PC-3 (cell line): ENCODE results near the gene CRIP2. TPM values are rescaled to one million over a fixed set of nuclear protein-coding genes. Genes with fewer than 3 reads are reported as not detected.

ENCODE experiments used
- ATAC-seq: fragments of 200-7000 bp; cut with Tn5 transposase; 2 replicates; pipeline ENCODE4 v1.9.1; 2020; ENCODE audit warnings: mild to moderate bottlenecking, moderate library complexity
- BruUV-seq: library from RNA; stranded (reverse); fragments of 400-500 nt; replicated peaks from 2 replicates; lab custom pipeline; 2021; lab: Mats Ljungman, UMichigan
- CTCF ChIA-PET: fragments of 300-600 bp; sonication (Branson Sonifier 250); formaldehyde crosslinking; loops from one replicate; lab custom pipeline; 2022; ENCODE audit warnings: antibody characterized with exemption; lab: Charles Lee
- POLR2A ChIA-PET: fragments of 300-600 bp; sonication (Branson Sonifier 250); formaldehyde crosslinking; loops from one replicate; lab custom pipeline; 2022; ENCODE audit warnings: antibody characterized with exemption; ENCODE audit not compliant: unreplicated experiment; lab: Charles Lee
- DNase-seq: peaks from one replicate; pipeline ENCODE4 v3.0.0-alpha.2; 2015
- H2AFZ ChIP-seq: fragments of 300-600 bp; sonication (generic); 2 replicates; pipeline ENCODE4 v1.6.0; 2016; ENCODE audit warnings: antibody characterized with exemption, low read length
- H3F3A ChIP-seq: fragments of 300-600 bp; sonication (generic); one replicate; pipeline ENCODE4 v1.6.0; 2017; ENCODE audit warnings: antibody characterized with exemption, low read length, control low read depth, mild to moderate bottlenecking; ENCODE audit not compliant: unreplicated experiment
- H3K27ac ChIP-seq: fragments of 300-600 bp; sonication (generic); 2 replicates; pipeline ENCODE4 v1.5.1; 2016; ENCODE audit warnings: mild to moderate bottlenecking, low read length
- H3K27me3 ChIP-seq: fragments of 300-600 bp; sonication (generic); 2 replicates; pipeline ENCODE4 v1.6.1; 2016; ENCODE audit warnings: low read length, mixed read lengths
- H3K36me3 ChIP-seq: fragments of 300-600 bp; sonication (generic); 2 replicates; pipeline ENCODE4 v1.6.1; 2016; ENCODE audit warnings: low read depth, mixed run types, low read length, mixed read lengths
- H3K4me1 ChIP-seq: fragments of 300-600 bp; sonication (generic); 2 replicates; pipeline ENCODE4 v1.5.1; 2016; ENCODE audit warnings: low read length; ENCODE audit not compliant: insufficient read depth
- H3K4me2 ChIP-seq: fragments of 300-600 bp; sonication (generic); 2 replicates; pipeline ENCODE4 v1.6.0; 2016; ENCODE audit warnings: low read length
- H3K4me3 ChIP-seq: fragments of 300-600 bp; sonication (generic); 2 replicates; pipeline ENCODE4 v1.5.1; 2016; ENCODE audit warnings: mild to moderate bottlenecking, low read length, mixed read lengths
- H3K79me2 ChIP-seq: fragments of 300-600 bp; sonication (generic); 2 replicates; pipeline ENCODE4 v1.6.1; 2017; ENCODE audit warnings: low read length, mixed read lengths
- H3K9ac ChIP-seq: fragments of 300-600 bp; sonication (generic); 2 replicates; pipeline ENCODE4 v1.6.0; 2016; ENCODE audit warnings: mild to moderate bottlenecking, low read length
- H3K9me2 ChIP-seq: fragments of 300-600 bp; sonication (generic); replicated peaks from 2 replicates; pipeline ENCODE4 v1.6.1; 2016; ENCODE audit warnings: mixed run types, low read length, mixed read lengths
- H3K9me3 ChIP-seq: fragments of 300-600 bp; sonication (generic); 2 replicates; pipeline ENCODE4 v1.6.1; 2016; ENCODE audit warnings: low read length, mixed read lengths
- H4K20me1 ChIP-seq: fragments of 300-600 bp; sonication (generic); 2 replicates; pipeline ENCODE4 v1.6.1; 2016; ENCODE audit warnings: low read length, mixed read lengths
- CTCF ChIP-seq: fragments of 300-600 bp; sonication (generic); conservative IDR thresholded peaks from 2 replicates; pipeline ENCODE4 v1.5.1; 2017; ENCODE audit warnings: antibody characterized with exemption, low read depth, mild to moderate bottlenecking, low read length
- EZH2 ChIP-seq: fragments of 300-600 bp; sonication (generic); IDR thresholded peaks from one replicate; pipeline ENCODE4 v1.6.1; 2017; ENCODE audit warnings: antibody characterized with exemption, mild to moderate bottlenecking, low read length; ENCODE audit not compliant: unreplicated experiment
- EZH2phosphoT487 ChIP-seq: fragments of 300-600 bp; sonication (generic); IDR thresholded peaks from 2 replicates; pipeline ENCODE4 v1.6.1; 2018; ENCODE audit warnings: mild to moderate bottlenecking, antibody characterized with exemption, low read length, borderline replicate concordance
- intact Hi-C: fragments of 100-400 bp; cut with micrococcal nuclease; formaldehyde crosslinking; loops from 2 replicates; pipeline ENCODE4 v1.9.0; 2023
- total RNA-seq: library from RNA; depleted of rRNA; stranded (reverse); fragments of >200 nt; gene quantifications from 2 replicates; pipeline ENCODE4 v1.2.3, GENCODE V29; 2014

The CRIP2 gene
- total RNA-seq, 1 experiment from 2014 or later, result 100 TPM

GRCh38 chr14:105433161-105433605 lies 41.4 kb upstream of the CRIP2 start:
- no peak overlapping the region for H3K27ac ChIP-seq
- TF ChIP-seq EZH2phosphoT487 (no peak), EZH2 (no peak), CTCF (no peak)
- no TSS peak for BruUV-seq
- no peak overlapping the region for H3K9ac ChIP-seq
- no peaks in the 10 kb centered on the region for H3K9me2 ChIP-seq
- peaks cover 92% of the 10 kb centered on the region for H3K79me2 ChIP-seq
- no peak for ATAC-seq
- intact Hi-C loops, result no loop called here
- ChIA-PET CTCF (no interaction called here), POLR2A (no interaction called here)
- H3K4me3 ChIP-seq, result no peak overlapping the region
- no peaks in the 10 kb centered on the region for H3K27me3 ChIP-seq
- H2AFZ ChIP-seq, result no peak overlapping the region
- no peaks in the 10 kb centered on the region for H3K36me3 ChIP-seq
- H3K9me3 ChIP-seq, result no peaks in the 10 kb centered on the region
- H3K4me1 ChIP-seq, result peaks cover 17% of the 10 kb centered on the region
- H3F3A ChIP-seq, result peaks cover 5% of the 10 kb centered on the region
- no peak overlapping the region for H3K4me2 ChIP-seq
- no peak for DNase-seq
- H4K20me1 ChIP-seq, result peaks cover 33% of the 10 kb centered on the region

- H3K4me2 ChIP-seq, result no peak overlapping the region
- no peaks in the 10 kb centered on the region for H3K27me3 ChIP-seq
- POLR2A ChIA-PET, result no interaction called here
- intact Hi-C loops, result no loop called here
- no peak overlapping the region for H3K4me3 ChIP-seq
- no peak overlapping the region for H3K9ac ChIP-seq
- H3K36me3 ChIP-seq, result no peaks in the 10 kb centered on the region; the same call in 1 of the 2 replicates
- BruUV-seq, result no TSS peak
- CTCF ChIA-PET, result no interaction called here
- H3K27ac ChIP-seq, result no peak overlapping the region
- H3K79me2 ChIP-seq, result peaks cover 75% of the 10 kb centered on the region
- H4K20me1 ChIP-seq, result peaks cover 26% of the 10 kb centered on the region
- ATAC-seq (no peak), DNase-seq (no peak)
- H3K9me2 ChIP-seq, result no peaks in the 10 kb centered on the region
- no peaks in the 10 kb centered on the region for H3F3A ChIP-seq
- no peak overlapping the region for H2AFZ ChIP-seq
- H3K4me1 ChIP-seq, result peaks cover under 1% of the 10 kb centered on the region; the same call in 1 of the 2 replicates
- TF ChIP-seq EZH2 (no peak), EZH2phosphoT487 (no peak), CTCF (no peak)
- H3K9me3 ChIP-seq, result no peaks in the 10 kb centered on the region
Measured at GRCh38 chr14:105436402-105436801, 38.2 kb upstream of the CRIP2 start.

- CTCF ChIA-PET, result no interaction called here
- POLR2A ChIA-PET, result no interaction called here
- no peaks in the 10 kb centered on the region for H3F3A ChIP-seq
- H3K27ac ChIP-seq, result no peak overlapping the region
- no peaks in the 10 kb centered on the region for H3K27me3 ChIP-seq
- H3K36me3 ChIP-seq, result peaks cover under 1% of the 10 kb centered on the region; the same call in 1 of the 2 replicates
- ATAC-seq (no peak), DNase-seq (no peak)
- H4K20me1 ChIP-seq, result peaks cover 26% of the 10 kb centered on the region
- TF ChIP-seq EZH2phosphoT487 (no peak), EZH2 (no peak), CTCF (no peak)
- no peaks in the 10 kb centered on the region for H3K9me3 ChIP-seq
- H3K4me3 ChIP-seq, result no peak overlapping the region
- H2AFZ ChIP-seq, result no peak overlapping the region
- no peak overlapping the region for H3K9ac ChIP-seq
- intact Hi-C loops, result no loop called here
- BruUV-seq, result no TSS peak
- peaks cover 68% of the 10 kb centered on the region for H3K79me2 ChIP-seq
- no peak overlapping the region for H3K4me2 ChIP-seq
- H3K9me2 ChIP-seq, result no peaks in the 10 kb centered on the region
- H3K4me1 ChIP-seq, result no peaks in the 10 kb centered on the region
Measured at GRCh38 chr14:105436891-105437722, 37.5 kb upstream of the CRIP2 start.
